Endothelial cell of umbilical vein (primary cell): Measurements from ENCODE around the gene KIAA1217. TPM values are rescaled to one million over a fixed set of nuclear protein-coding genes. Genes with fewer than 3 reads are reported as not detected.

Source experiments
- BruUV-seq: library from RNA; stranded (reverse); fragments of 400-500 nt; replicated peaks from 2 replicates; lab custom pipeline; 2021; lab: Mats Ljungman, UMichigan
- CTCF ChIA-PET: fragments of 300-600, 350-600 bp; sonication (Branson Sonifier 250); formaldehyde crosslinking; loops from one replicate; lab custom pipeline; 2021; ENCODE audit warnings: antibody characterized with exemption, inconsistent platforms; lab: Charles Lee
- POLR2A ChIA-PET: fragments of 300-600, 350-600 bp; sonication (Branson Sonifier 250); formaldehyde crosslinking; loops from one replicate; lab custom pipeline; 2021; ENCODE audit warnings: antibody characterized with exemption, inconsistent platforms; lab: Charles Lee
- DNase-seq: peaks from one replicate; pipeline ENCODE4 v3.0.0-alpha.2; 2011; ENCODE audit warnings: low read depth, low spot score
- FAIRE-seq: peaks from 2 replicates; lab custom pipeline; 2011; peaks lifted over from hg19 to GRCh38; lab: Jason Lieb, UNC
- H2AFZ ChIP-seq: 2 replicates; pipeline ENCODE4 v1.6.0; 2012; ENCODE audit warnings: low read depth, low read length, control low read depth, inconsistent platforms
- H3K27ac ChIP-seq: 2 replicates; pipeline ENCODE4 v1.5.1; 2011; ENCODE audit warnings: low read depth, mild to moderate bottlenecking, control low read depth, low read length, moderate library complexity; ENCODE audit not compliant: insufficient read depth
- H3K27me3 ChIP-seq, 2 experiments: 2 replicates each; pipeline versions ENCODE4 v1.6.0 to v1.6.1; 2011; ENCODE audit warnings: low read length in 2 of 2, mixed read lengths in 1 of 2; ENCODE audit not compliant: control insufficient read depth in 2 of 2, insufficient read depth in 2 of 2
- H3K36me3 ChIP-seq, 2 experiments: 2 replicates in 1 of 2; 3 replicates in 1 of 2; pipeline ENCODE4 v1.5.1; 2011; ENCODE audit warnings: low read length in 2 of 2, mild to moderate bottlenecking in 1 of 2, moderate library complexity in 1 of 2; ENCODE audit not compliant: control insufficient read depth in 2 of 2, insufficient read depth in 2 of 2; ENCODE audit errors: extremely low read depth in 1 of 2
- H3K4me1 ChIP-seq: 3 replicates; pipeline ENCODE4 v1.5.1; 2011; ENCODE audit warnings: mild to moderate bottlenecking, low read length; ENCODE audit not compliant: control insufficient read depth, insufficient read depth; ENCODE audit errors: extremely low read depth
- H3K4me2 ChIP-seq: 2 replicates; pipeline ENCODE4 v1.6.1; 2011; ENCODE audit warnings: low read length, control low read depth, mixed read lengths; ENCODE audit not compliant: insufficient read depth
- H3K4me3 ChIP-seq, 3 experiments: fragments of 200-600 bp in 1 of 3; sonication (generic), shearing (Covaris generic) in 1 of 3; replicated peaks in 1 of 3; 2 replicates each; pipeline ENCODE4 v1.5.1; 2011 to 2016; ENCODE audit warnings: control low read depth in 3 of 3, low read length in 3 of 3, mild to moderate bottlenecking in 2 of 3, inconsistent platforms in 1 of 3, low read depth in 1 of 3, moderate library complexity in 1 of 3; ENCODE audit not compliant: insufficient read depth in 1 of 3
- H3K79me2 ChIP-seq: 2 replicates; pipeline ENCODE4 v1.6.0; 2012; ENCODE audit warnings: low read length, inconsistent platforms; ENCODE audit not compliant: control insufficient read depth, insufficient read depth
- H3K9ac ChIP-seq: replicated peaks from 2 replicates; pipeline ENCODE3; 2011; ENCODE audit warnings: low read length, control low read depth; ENCODE audit not compliant: insufficient read depth; ENCODE audit errors: extremely low read depth
- H3K9me1 ChIP-seq: replicated peaks from 3 replicates; pipeline ENCODE4 v1.6.0; 2011; ENCODE audit warnings: mild to moderate bottlenecking, low read length; ENCODE audit not compliant: control insufficient read depth, insufficient read depth; ENCODE audit errors: extremely low read depth
- H3K9me3 ChIP-seq: replicated peaks from 2 replicates; pipeline ENCODE4 v1.5.1; 2012; ENCODE audit warnings: low read length, inconsistent platforms; ENCODE audit not compliant: control insufficient read depth, insufficient read depth
- H4K20me1 ChIP-seq: replicated peaks from 2 replicates; pipeline ENCODE3; 2011; ENCODE audit warnings: mild to moderate bottlenecking, low read length; ENCODE audit not compliant: control insufficient read depth, insufficient read depth; ENCODE audit errors: extremely low read depth
- CTCF ChIP-seq, 2 donors: IDR thresholded peaks; 1 replicate in 1 of 2; 2 replicates in 1 of 2; pipeline ENCODE4 v1.5.1; 2011; ENCODE audit warnings: low read length in 2 of 2, mild to moderate bottlenecking in 2 of 2, moderate library complexity in 2 of 2, control low read depth in 1 of 2, inconsistent platforms in 1 of 2, low read depth in 1 of 2; ENCODE audit not compliant: insufficient read depth in 1 of 2; ENCODE audit errors: extremely low read depth in 1 of 2
- EZH2 ChIP-seq: IDR thresholded peaks from 2 replicates; pipeline ENCODE4 v1.6.1; 2012; ENCODE audit warnings: borderline replicate concordance, low read depth, mild to moderate bottlenecking, moderate library complexity, low read length, inconsistent platforms; ENCODE audit not compliant: severe bottlenecking
- FOS ChIP-seq: IDR thresholded peaks from 2 replicates; pipeline ENCODE4 v1.6.1; 2011; ENCODE audit warnings: mild to moderate bottlenecking, low read length, moderate library complexity, borderline replicate concordance; ENCODE audit not compliant: insufficient read depth
- GATA2 ChIP-seq: IDR thresholded peaks from 2 replicates; pipeline ENCODE4 v1.7.0; 2011; ENCODE audit warnings: low read depth, mild to moderate bottlenecking, moderate library complexity, mixed read lengths, low read length; ENCODE audit not compliant: insufficient read length, insufficient read depth
- JUN ChIP-seq: IDR thresholded peaks from 2 replicates; pipeline ENCODE4 v1.6.1; 2011; ENCODE audit warnings: borderline replicate concordance, low read depth; ENCODE audit not compliant: insufficient read length, insufficient read depth
- MAX ChIP-seq: IDR thresholded peaks from 2 replicates; pipeline ENCODE4 v1.6.1; 2011; ENCODE audit not compliant: insufficient read depth, insufficient read length
- MYC ChIP-seq: IDR thresholded peaks from one replicate; pipeline ENCODE4 v1.6.1; 2011; ENCODE audit warnings: mild to moderate bottlenecking, low read depth, low read length
- POLR2A ChIP-seq: IDR thresholded peaks from 2 replicates; pipeline ENCODE4 v1.6.1; 2012; ENCODE audit warnings: low read depth, mild to moderate bottlenecking, control low read depth, low read length
- POLR2AphosphoS5 ChIP-seq: IDR thresholded peaks from 2 replicates; pipeline ENCODE4 v1.6.1; 2012; ENCODE audit warnings: low read depth, mild to moderate bottlenecking, control low read depth, low read length, moderate library complexity; ENCODE audit not compliant: insufficient read depth
- dilution Hi-C: fragments of 300-500 bp; cut with MboI; formaldehyde crosslinking; loops from one replicate; pipeline ENCODE4 v1.15.0; 2019; ENCODE audit warnings: low sequenced_read_pairs; ENCODE audit not compliant: extremely low pct_ligation_motif_present
- intact Hi-C: fragments of 100-400 bp; cut with micrococcal nuclease; formaldehyde crosslinking; loops from one replicate; pipeline ENCODE4 v1.10.0; 2022
- polyA plus RNA-seq, 4 experiments: library from polyadenylated mRNA; depleted of rRNA in 3 of 4; stranded (reverse) in 3 of 4; unstranded in 1 of 4; fragments of >200 nt; gene quantifications; 2 replicates each; pipeline versions ENCODE4 v1.2.1 to v1.2.3, GENCODE V29; 2011 to 2012; ENCODE audit warnings: missing spikeins in 1 of 4
- total RNA-seq: library from RNA; stranded (reverse); gene quantifications from 2 replicates; pipeline ENCODE4 v1.2.3, GENCODE V29; 2021

The KIAA1217 gene
- total and polyA plus RNA-seq, 2 donors (not counting 3 experiments of a cell fraction or from before 2014, with no cell fraction given): 0.83 to 10.3 TPM

GRCh38 chr10:24340883-24341282 is 131.9 kb downstream of the KIAA1217 start:
- dilution Hi-C loops (no loop called here), intact Hi-C loops (no loop called here)

More at GRCh38 chr10:24340883-24341282, 131.9 kb downstream of the KIAA1217 start:
- ChIA-PET POLR2A (no interaction called here), CTCF (no interaction called here)
- no peak overlapping the region for H3K4me3 ChIP-seq
- H3K36me3 ChIP-seq: no peaks in the 10 kb centered on the region
- BruUV-seq: no TSS peak
- TF ChIP-seq EZH2: no peak
- TF ChIP-seq CTCF (IDR thresholded peaks at IDR 0.05; ENCODE audit: extremely low read depth in 1 of 2, insufficient read depth in 1 of 2, low read depth in 1 of 2, low read length in 2 of 2): no peak
- TF ChIP-seq MYC: no peak
- no peak for TF ChIP-seq POLR2AphosphoS5
- no peak for TF ChIP-seq POLR2A
- TF ChIP-seq JUN: no peak
- no peak for TF ChIP-seq MAX
- no peak for TF ChIP-seq GATA2
- no peak for TF ChIP-seq FOS
- no peak overlapping the region for H3K9ac ChIP-seq
- H3K27me3 ChIP-seq: no peaks in the 10 kb centered on the region
- no peak overlapping the region for H2AFZ ChIP-seq
- no peak overlapping the region for H3K4me2 ChIP-seq
- no peaks in the 10 kb centered on the region for H3K4me1 ChIP-seq
- H3K27ac ChIP-seq: no peak overlapping the region
- no peaks in the 10 kb centered on the region for H3K9me1 ChIP-seq
- H3K9me3 ChIP-seq: no peaks in the 10 kb centered on the region
- no peaks in the 10 kb centered on the region for H3K79me2 ChIP-seq
- FAIRE-seq (no peak), DNase-seq (no peak)
- no peaks in the 10 kb centered on the region for H4K20me1 ChIP-seq
